Measurements from ENCODE around the gene SOX14.

Gene SOX14

DNA sequence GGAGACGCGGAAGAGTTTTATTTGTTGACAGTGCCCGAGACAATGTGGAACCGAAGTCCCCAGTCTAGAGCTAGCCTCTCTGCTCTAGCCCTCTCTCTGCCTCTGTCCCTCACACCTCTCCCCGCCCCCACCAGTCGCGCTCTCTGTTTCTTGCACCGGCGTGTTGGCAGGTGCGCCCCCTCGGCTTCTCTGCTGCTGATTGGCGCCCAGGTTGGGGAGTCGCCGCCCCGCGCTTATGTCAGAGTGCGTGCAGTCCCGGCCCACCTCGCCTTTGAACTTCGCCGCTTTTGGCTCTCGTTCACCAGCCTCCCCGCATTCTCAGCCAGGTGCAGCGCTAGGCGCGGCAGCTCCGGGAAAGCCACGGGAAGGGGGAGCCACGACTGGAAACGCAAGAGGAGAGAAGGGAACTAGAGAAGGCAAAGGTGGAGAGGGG is at the start of gene SOX14:
Gene SOX14 (plus strand): TSS at position 315 of the 433 bp plus-strand sequence. CDS start 470 bp downstream, outside the sequence.
- no peak for DNase-seq (ENCODE audit: low read depth)

DNA sequence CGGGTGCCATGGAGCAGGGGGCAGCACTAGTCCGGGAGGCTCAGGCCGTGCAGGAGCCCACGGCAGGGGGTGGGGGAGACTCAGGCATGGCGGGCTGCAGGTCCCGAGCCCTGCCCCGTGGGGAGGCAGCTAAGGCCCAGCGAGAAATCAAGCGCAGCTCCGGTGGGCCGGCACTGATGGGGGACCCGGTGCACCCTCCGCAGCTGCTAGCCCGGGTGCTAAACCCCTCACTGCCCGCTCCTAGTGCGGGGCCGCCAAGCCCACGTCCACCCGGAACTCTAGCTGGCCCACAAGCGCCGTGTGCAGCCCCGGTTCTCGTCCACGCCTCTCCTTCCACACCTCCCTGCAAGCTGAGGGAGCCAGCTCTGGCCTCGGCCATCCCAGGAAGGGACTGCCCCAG is 49.6 kb upstream of the SOX14 start:
- no peak for DNase-seq (ENCODE audit: low read depth)

DNA sequence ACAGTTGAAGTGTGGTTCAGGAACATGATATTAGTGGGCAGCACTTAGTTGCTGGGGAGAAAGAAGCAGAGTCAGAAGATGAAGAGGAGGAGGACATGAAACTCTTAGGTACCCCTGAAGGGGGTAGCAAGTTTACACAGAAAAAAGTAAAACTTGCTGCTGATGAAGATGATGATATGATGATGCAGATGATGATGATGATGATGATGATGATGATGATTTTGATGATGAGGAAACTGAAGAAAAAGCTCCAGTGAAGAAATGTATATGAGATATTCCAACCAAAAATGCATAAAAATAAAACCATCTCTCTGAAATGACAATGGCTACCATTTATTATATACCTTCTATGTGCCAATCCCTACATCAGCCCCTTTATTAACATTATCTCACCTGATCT is 39.9 kb upstream of the SOX14 start:
- DNase-seq (ENCODE audit: low read depth) = no peak

DNA sequence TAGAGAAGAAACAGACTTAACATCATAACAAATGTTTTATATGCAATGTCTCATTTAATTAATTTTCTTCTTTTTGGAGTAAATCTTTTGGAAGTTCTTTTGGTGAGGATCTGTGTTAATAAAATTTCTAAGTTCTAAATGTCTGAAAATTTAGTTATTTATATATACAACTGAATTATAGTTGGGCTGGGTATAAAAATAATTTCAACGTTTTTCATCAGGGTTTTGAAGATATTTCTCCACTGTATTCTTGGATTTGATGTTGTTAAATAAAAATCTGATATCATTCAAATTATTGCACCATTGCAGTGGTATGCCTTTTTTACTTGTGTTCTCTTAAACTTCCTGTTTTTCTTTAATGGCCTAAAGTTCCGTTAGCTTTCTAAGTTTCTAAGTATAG is 26.9 kb upstream of the SOX14 start:
- DNase-seq (ENCODE audit: low read depth) = no peak

DNA sequence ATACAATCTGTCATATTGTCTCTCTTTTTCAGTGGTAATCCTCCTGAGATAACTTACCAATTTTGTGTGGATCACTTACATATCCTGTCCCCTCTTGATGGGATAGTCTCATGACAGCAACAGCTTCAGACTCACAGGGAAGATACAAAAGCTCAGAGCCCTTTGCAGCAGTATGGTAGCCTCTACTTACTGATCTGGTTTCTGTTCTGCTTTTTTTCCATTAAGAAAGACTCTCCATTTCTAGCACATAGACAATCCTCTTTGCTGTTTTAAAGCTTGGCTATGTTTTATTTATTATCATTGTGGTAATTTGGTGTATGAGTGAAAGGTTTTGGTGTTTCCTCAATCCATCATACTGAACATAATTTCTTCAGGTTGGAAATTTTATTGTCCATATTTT is 25.4 kb upstream of the SOX14 start:
- DNase-seq (ENCODE audit: low read depth) = no peak

DNA sequence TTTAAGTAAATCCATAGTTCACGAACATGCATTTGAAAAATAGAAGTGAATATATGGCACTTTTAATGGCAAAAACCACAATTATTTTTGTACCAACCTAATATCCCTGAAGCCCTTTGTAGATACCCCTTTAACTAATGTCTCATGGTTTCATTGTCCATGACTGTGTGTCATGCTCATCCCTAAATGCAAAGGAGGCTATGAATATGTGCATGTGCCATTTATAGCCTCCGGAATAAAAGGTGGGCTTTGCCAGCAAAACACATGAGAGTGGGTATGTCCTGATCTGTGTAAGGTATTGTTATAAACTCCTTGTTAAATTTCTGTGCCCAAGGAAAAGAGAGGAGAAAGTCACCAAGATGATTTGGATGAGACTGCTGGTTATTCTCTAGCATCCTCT is 20.5 kb upstream of the SOX14 start:
- DNase-seq (ENCODE audit: low read depth) = no peak

DNA sequence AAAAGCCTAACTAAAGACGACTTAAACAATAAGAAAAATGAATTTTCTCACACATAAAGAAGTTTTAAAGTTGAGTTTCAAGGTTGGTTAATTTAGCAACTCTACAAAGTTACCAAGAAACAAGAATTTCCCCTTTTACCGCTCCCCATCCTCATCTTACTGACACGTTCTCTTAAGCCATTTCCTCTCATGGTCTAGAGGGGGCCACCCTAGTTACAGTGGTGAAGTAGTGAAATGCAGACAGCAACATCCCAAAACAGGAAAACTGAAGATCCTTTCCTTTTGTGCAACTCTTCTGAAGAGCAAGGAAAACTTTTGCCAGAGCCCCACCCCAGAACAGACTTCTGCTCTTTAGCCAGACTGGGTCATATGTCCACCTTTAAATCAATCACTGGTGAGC is 17.3 kb upstream of the SOX14 start:
- no peak for DNase-seq (ENCODE audit: low read depth)

DNA sequence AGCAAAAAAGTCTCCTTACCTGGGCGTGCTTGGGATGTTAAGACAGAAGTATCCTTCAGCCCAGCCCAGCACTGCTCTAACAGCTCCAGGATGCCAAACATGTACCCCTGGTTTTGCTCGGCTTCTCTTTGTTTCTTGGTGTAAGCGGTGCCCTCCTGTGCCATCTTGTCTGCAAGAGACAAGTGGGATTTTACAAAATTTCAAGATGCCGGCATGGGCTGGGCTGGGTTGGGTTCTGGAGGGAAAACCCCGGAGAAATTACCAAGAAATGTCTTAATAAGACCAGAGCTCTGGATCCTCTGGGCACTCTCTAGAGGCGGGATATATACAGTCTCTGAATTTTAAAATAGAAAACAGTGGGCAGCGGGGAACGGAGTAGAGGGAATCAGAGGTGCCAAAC is 4.6 kb upstream of the SOX14 start:
- no peak for DNase-seq (ENCODE audit: low read depth)

DNA sequence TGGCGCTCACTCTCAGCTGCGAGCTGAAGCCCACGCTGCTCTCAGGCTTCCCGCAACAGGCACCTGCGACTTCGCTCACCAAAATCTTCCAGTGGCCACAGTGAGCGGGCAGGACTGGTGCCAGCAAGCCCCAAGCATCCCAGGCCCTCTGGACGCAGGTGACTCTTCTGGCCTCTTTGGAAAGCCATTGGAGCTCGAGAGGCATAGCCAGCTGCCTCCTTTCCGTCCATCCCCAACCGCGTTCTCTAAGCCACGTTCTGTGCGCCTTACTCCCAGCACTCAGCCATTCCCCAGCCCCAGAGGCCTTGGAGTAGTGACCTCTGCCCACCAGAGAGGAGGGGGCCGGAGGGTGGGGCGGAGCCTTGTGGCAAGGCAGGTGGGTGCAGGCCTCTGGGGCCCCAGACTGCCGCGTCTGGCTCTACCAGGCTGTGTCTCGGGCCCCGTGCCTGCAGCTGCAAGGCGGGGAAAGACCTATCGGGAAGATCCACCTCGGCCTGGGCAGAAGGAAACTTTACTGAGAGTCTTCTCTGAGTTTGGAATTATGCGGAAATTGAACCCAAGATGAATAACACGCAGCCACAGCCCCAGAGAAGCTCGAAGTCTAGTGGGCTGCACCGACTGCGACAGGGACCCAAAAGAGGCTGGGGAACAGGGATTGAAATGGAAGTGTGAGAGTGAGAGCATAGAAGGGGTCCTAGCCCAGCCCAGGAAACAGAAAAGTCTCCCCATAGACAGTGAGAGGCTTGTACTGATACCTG is 3.6 kb upstream of the SOX14 start:
- DNase-seq (ENCODE audit: low read depth) = no peak

DNA sequence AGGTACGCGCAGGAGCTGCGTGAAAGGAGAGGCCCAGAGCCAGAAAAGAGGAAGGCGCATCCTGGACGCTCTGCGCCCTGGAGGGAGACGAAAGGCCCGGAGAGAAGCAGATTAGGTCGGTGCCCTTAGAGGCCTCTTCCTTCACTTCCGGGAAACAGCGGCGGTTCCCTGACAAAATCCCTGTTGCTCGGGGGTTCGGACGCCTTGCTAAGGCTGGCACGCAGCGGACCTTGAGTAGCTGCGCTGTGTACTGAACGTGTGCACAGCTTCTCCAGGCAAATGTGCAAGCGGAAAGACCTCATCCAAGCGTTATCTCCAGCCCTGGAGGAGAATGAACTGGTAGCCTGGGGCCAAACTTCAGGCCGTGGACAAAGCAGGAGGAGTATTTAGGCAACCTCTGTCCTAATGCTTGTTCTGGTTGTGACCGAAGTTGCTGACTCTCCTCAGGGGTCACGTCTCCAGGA is 3.0 kb upstream of the SOX14 start:
- DNase-seq (ENCODE audit: low read depth) = no peak

DNA sequence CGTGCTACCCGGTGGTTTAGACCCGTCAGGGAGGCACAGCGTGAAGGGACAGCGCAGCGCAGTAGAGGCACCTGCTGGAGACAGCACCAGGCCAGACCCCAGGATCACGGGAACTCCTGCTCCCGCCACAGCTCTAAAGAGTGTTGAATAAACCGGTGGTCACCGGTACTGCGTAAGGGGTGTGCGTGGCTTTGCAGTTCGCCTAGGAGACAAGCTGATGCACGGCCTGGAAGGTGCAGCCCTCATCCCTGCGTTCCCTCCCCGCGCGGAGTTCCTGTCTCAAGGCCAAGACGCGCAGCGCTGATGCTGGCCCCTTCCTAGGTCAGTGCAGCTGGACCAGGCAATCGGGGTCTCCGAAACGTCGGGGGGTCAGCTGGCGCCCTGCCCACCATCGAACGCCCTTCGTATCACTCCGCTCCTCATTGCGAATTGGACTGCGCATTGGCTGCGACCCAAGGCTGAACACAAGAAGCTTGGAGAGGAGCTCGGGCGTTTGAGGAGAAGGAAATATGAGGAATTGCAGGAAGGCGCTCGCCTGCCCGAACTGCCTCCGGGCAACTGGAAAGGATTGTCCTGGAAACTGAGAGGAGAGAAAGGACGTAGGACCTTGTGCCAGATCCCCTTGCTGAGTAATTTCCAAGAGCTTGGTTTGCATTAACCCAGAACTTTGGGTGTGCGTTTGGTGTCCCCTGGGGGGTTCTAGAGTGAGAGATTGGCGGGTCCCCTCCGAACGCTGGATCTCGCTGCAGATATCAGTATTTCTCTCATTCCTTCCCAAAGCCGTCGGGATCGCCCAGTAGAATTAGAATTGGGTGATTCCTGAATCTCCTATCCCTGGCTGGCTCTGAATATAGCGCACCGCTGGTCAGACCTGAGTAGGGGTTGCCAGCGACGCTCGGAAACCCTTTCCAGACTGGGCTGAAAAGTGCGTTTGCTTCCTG is 2.3 kb upstream of the SOX14 start:
- DNase-seq (ENCODE audit: low read depth) = no peak

DNA sequence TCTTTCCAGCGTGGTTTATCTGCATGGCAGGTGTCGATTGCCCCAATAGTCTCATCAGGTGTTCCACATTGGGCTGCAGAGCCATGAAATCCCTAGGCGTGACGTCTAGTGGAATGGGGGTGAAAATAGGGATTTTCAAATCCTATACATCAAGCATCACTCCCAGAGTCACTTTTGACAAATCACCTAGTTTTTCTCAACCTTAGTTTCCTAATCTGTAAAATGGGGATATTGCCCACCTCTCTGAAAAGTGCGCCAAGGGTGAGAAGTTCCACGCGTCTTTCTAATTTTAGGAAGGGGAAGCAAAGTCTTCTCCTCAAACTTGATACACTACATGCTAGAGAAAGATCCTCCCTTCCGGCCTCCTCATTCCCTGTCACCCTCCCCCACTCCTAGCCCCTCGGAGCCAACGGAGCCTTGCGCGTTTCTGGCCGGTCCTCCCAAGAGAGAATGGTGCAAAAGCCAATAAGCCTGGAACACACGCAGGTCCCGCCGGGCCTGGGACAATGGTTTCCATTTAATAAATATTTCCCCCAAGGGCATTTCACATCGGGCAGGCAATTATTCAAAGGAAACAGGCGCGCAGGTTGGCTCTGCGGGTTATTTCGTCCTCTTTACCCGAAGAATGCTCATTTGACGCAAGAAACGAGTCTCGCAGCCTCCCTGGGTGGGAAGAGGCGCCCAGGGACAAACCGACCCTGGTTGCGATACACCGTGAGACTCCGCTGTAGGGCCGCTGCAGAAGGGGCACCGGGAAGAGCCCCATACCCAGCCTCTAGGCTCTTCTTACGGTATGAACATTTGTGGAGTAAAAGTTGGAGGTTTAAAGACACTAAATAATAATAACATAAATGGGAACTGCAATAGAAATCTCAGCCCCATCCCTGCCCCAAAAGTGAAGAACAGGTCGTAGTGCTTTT is 1.2 kb upstream of the SOX14 start:
- DNase-seq (ENCODE audit: low read depth) = no peak

DNA sequence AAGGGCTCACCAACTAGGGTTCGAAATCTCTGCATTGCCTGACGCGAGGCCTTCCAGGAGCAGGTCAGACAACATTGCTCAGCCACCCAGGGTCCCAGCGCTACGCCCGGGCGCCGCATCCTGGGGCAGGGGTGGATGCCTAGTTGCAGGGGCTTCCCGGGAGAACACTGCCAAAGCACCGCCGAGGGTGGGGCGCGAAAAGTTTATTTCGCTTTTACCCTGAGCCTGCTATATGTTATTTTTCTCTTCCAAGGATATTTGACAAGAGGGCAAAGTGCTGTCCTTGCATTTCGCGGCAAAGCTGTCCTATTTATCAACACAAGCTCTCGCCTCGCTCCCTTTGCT is 549 bp upstream of the SOX14 start:
- DNase-seq (ENCODE audit: low read depth) = no peak

DNA sequence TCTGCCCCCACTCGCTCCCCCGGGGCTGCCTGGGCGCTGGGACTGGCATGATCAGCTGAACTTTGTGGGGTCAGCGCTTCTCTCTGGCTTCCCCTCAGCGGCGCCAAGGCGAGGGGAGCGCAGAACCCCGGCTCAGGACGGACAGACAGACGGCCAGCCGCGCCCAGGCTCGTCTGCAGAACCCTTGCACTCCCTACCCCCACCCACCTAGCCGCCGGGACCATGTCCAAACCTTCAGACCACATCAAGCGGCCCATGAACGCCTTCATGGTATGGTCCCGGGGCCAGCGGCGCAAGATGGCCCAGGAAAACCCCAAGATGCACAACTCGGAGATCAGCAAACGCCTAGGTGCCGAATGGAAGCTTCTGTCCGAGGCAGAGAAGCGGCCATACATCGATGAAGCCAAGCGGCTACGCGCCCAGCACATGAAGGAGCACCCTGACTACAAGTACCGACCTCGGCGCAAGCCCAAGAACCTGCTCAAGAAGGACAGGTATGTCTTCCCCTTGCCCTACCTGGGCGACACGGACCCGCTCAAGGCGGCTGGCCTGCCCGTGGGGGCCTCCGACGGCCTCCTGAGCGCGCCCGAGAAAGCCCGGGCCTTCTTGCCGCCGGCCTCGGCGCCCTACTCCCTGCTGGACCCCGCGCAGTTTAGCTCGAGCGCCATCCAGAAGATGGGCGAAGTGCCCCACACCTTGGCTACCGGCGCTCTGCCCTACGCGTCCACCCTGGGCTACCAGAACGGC is 621 bp downstream of the SOX14 start:
- no peak for DNase-seq (ENCODE audit: low read depth)

DNA sequence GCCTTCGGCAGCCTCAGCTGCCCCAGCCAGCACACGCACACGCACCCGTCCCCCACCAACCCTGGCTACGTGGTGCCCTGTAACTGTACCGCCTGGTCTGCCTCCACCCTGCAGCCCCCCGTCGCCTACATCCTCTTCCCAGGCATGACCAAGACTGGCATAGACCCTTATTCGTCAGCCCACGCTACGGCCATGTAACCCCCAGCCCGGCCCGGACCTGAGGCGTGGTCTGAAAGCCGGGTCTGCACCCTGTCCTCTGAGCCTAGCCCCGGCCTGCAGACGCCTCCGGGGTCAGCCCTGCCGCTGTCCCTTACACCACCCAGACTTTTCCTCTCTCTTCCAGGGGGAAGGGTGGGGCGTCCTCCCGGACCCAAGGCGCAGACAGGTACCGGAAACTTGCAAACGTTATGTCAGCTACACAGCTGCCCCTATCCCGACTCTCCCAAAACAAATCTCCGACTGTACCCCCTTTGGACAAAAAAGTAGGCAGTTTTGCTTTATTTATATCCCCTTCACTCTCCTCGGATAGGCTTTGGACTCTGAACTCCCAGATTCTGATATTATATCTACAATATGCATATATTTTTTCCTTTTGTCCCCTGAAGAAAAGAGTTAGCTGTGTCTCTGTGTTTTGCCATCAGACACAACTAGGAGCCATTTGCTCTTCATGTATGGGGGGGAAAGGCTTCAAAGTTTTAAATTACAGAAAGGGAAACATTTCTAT is 1.4 kb downstream of the SOX14 start:
- DNase-seq (ENCODE audit: low read depth) = no peak

DNA sequence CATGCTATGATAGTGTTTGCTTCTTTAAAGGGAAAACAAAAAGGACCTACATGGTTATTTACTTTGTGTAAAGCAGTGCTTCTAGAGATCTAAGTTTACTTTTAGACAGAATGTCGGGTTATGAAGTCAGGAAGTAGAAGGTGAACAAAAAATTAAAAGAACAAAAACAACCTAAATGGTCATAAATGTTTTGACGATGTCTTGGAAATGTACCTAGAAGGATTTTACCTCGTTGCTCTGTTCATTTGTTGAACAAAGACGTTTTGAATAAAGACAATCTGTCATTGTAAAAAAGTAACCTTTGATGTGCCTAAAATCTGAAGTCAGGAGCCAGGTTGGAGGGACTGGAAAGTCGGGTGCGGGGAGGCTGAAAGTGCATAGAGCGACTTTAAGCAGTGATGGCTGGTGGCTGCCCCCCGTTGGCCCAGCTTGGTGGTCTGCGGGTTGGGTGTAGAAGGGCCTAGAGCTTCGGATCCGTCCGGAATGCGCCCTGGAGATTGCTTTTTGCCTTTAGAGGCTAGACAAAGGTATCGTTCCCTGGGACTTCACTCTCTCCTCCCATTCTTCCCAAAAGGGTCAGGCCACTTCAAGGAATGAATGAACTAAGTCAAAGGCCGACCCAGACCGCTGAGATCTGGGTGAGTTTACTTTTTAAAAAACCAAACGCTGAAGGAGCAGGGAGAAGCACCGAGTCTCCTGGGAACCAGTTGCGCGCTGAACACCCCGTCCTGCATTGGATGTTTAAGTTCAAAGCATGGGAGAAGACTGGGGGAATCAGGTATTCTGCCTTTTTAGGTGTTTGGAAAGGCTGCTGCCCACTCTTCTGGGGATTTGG is 2.1 kb downstream of the SOX14 start:
- DNase-seq (ENCODE audit: low read depth) = no peak

DNA sequence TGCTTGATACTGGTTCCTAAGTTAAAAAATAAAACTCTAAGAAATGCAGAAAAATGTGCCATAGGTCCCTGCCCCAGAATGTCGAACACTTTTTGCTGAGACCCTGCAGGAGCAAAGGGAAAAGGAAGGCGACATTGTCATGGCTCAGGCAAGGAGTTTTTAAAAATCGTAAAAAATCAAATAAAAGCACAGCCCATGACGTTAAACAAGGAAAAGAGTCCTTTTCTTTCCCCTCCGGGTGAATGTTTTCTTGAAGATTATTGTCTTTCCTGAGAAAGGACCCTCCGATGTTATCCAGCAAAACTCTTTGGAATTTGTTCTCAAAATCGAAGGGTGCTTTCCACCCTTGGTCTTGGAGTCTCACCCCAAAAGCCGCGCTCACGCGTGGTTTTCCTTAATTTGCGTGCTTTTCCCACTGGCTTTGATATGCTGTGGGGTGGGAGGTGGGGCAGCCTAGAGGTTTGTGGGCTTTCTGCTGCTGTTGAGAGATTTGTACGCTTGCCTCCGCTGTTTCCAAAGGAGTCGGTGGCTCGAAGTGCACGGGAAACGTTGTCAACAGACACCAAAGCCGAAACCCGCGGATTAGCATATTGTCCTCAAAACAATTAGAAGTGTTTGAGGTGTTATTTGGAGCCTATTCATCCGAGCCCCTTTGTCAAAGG is 2.9 kb downstream of the SOX14 start:
- DNase-seq (ENCODE audit: low read depth) = no peak

DNA sequence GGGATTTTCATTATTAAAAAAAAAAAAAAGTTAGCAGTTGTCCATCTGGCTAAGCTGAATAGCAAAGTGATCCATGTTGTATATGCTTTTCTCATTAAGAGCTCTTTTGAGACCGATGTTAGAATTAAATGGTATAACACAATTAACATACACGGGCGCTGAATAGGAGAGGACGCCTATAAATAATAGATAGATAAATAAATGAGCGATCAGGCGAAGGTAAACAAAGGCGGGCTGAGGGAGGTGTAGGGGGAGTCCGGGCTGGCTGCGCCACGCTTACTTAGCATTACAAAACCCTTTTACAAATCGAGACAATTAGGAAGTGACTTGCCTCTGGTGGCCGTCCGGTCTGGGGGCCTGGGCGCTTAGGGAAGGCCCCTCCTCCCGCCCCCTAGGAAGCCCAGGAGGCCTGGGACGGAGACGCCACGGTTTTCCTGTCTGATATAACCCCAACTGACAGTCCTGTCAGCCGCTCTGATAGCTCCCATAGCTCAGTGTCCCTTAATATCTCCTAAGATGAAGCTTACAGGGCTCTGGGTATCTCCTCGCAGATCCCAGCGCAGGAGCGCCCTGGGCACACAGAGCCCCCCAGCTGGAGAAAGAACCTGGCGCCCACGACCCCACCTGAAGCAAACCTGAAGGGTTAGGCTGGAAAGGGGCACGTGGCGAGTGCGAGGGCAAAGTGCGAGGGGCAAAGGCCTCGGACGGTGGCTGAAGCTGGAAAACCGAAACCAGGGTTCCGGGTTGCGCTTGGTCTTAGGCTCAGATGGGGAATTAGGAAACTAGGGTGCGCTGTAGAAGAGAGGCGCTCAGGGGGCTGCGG is 3.6 kb downstream of the SOX14 start:
- DNase-seq (ENCODE audit: low read depth) = no peak

Data from stimulated activated CD8-positive, alpha-beta memory T cell treated with anti-CD3 and anti-CD28 coated beads, Interleukin-15, amount 100 ng/mL, for 1 hour (primary cell).